HTR-8/SVneo (cell line): ENCODE measurements around the gene WDR64.

Experiments used
- DNase-seq: peaks from one replicate; pipeline ENCODE4 v3.0.0; 2011; ENCODE audit warnings: low spot score, mixed read lengths; ENCODE audit not compliant: insufficient read length
- FAIRE-seq: peaks from 2 replicates; lab custom pipeline; 2011; peaks lifted over from hg19 to GRCh38; lab: Jason Lieb, UNC

Gene WDR64

DNA sequence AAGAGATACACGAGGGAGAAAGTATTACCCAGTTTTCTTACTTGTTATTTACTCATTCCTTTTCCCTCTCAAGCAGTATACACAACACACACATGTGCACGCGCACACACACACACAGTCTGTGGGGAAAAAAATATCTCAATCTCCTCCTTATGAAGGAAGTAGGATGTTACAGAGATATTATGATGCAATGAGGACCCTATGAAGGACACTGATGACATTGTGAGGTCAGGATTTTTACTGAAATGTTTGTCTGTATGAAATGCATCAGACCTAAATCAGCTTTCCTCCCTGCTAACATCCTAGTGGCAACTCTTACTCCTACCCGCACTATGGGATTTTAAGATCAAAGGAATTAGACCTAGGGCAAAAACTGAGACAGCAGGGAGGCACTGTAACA is at the start of gene WDR64:
WDR64 (plus strand) TSS at position 270 of the 400 bp plus-strand sequence. CDS start 204 bp downstream, outside the sequence.
- DNase-seq, result no peak
- FAIRE-seq, result no peak

DNA sequence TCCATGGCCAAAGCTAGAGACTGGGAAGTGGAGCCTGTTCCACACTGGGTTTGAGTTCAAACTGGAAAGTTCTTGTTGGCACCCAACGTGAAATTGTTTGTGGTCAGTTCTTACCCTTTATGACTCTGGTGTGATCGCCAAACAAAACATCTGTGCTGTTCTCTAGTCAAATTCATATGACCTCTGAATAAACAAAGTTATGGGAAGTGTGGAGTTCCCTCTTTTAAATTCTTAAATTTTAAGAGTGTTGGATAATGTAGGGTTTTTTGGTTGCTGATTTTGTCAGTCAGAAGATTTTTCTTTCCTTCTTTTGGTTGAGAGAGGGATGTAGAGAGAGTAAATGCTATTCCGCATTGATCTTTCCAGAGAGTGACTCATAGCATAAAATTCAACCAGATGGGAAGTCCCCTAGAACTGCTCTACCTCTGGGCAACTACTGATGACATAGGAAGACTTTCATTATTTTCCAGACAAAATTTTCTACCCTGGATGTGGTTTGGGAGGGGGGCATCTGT is 48.3 kb upstream of the WDR64 start:
- FAIRE-seq (no peak), DNase-seq (no peak)

GRCh38 chr1:241605146-241605805 is 46.8 kb upstream of the WDR64 start:
- DNase-seq (peak; percentile 20), FAIRE-seq (peak; percentile 23)

DNA sequence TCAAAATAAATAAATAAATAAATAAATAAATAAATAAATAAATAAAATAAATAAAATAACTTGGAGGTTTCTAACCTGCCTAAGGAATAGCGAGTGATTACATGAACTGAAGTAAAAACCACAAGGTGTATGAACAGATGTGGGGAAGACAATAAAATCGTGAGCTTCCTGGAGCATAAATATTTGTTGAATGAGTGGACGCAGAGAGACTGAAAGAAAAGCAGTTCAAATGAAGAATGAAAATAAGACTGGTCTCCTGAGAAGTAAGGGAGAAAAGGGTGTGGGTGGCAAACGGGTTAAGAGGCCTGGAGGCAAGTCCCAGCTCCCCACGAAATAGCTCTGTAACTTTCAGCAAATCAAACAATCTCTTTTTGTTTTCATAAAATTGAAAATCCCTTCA is 45.5 kb upstream of the WDR64 start:
- peak; percentile 27 for DNase-seq
- no peak for FAIRE-seq

GRCh38 chr1:241607497-241607896 is 44.6 kb upstream of the WDR64 start:
- no peak for DNase-seq
- FAIRE-seq, result no peak

DNA sequence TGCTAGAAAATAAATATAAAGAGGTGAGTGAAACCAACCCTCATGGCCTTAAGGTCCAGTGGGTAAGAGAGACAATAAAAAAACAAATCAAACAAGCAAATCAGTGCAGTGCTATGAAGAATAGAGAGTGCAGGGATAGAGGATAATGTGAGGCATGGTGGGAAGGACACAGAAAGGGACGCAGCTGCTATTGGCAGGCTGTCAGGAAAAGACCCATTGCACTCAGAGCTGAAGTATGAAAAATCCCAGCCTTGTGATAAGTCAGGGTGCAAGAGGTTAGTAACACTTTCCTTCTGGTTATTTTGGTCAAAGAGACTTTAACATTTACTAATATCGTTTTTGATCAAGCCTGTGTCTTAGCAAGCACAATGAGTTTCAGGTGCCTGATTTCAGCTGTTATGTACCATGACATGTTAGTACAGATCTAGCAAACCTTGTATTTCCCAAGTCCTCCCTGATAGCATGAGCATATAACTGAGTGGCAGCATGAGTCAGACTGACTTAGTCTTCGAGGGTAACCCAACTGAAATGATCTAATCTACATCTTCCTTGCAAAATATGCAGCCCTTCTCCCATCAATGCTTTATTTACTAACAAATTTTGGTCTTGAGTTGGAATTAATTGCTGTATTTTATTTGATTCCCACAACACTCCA is 43.6 kb upstream of the WDR64 start:
- DNase-seq, result no peak
- no peak for FAIRE-seq

DNA sequence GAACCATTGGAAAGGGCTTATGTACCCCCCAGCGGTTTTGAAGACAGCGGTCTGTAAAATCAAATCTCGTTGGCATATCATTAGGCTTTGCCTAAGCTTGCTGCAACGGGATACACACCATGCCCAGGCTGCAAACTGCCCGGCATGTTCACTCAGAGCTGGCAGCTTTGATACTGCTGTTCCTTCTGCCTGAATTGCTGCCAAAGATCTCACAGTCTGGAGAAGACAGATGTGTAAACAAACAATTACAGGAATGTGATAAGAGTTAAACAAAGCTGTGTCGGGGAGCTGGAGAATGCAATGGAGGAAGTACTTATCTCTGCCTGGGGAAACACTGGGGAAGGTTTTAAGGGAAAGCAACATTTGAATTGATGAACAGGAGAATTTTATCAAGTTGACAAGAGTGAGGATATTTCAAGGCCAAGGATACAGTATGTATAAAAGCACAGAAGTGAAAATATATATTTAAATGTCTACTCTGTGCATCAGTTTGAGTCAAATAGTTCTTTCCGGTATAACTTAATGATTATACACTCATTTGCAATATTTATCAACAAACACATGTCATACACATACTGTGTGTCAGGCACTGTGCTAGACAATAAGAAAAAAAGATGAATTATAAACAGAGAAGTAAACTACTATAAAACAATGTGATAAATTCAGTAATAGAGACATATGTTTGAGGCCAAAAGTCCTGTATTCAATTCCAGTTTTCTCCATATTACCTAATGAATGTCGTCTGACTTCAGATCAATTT is 41.8 kb upstream of the WDR64 start:
- no peak for DNase-seq
- no peak for FAIRE-seq

DNA sequence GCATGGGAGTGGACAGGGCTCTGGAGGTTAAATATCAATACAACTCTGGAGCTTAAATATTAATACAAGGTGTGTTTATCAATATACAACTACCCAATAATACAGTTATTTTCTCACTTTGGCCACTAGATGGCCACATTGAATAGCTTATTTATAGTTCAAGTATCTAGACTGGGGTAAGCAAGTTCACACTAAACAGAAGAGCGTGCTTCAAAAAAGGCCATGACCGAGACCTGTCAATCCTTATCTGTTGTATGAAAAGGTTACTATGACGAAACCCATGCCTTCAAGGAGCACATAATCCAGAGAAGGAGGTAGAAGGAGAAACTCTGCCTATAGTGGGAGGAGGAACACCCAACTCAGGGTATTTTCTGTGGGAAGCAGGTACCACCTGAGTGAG is 41.0 kb upstream of the WDR64 start:
- DNase-seq (peak; percentile 40), FAIRE-seq (no peak)

DNA sequence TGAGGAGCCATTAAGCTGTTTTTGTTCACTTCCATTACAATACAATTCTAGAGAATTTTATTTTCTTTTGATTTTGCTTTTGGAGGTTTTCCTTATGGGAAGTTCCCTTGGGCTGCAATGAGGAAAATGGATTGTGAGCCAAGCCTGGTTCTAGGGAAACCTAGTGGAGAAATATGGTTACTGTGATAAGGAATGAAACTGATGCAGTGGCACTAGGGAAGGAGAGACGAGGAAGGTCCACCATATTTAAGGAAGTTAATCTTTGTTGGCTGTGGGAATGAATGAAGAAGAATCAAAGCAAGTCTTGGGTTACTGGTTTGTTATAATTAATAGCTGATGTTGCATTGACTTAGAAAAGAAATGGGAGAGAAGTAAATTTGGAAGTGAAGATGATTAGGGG is 40.3 kb upstream of the WDR64 start:
- FAIRE-seq, result no peak
- DNase-seq, result no peak

- DNase-seq (peak; percentile 39), FAIRE-seq (peak; percentile 23)
Measured at GRCh38 chr1:241612533-241613477, 39.3 kb upstream of the WDR64 start.

DNA sequence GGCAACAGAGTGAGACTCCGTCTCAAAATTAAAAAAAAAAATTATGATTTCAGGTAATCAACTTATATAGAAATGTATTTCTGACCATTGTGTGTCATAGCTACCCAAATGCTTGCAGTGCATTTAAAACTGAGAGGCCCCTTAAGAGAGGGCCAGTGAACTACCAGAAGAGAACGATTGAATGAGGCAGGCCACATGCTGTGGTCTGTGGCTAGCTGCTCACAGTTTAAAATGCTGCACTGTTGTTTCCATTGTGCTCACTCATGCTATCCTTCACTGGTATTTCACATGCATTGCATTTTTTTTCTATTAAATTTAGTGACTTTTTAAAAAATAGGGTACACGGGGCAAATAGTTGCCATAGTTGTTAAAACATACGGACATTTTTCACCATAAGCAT is 37.9 kb upstream of the WDR64 start:
- DNase-seq (no peak), FAIRE-seq (no peak)

GRCh38 chr1:241614572-241614971 is 37.5 kb upstream of the WDR64 start:
- no peak for FAIRE-seq
- no peak for DNase-seq

GRCh38 chr1:241615043-241615974 is 36.8 kb upstream of the WDR64 start:
- no peak for FAIRE-seq
- no peak for DNase-seq

GRCh38 chr1:241617426-241617825 is 34.7 kb upstream of the WDR64 start:
- no peak for FAIRE-seq

DNA sequence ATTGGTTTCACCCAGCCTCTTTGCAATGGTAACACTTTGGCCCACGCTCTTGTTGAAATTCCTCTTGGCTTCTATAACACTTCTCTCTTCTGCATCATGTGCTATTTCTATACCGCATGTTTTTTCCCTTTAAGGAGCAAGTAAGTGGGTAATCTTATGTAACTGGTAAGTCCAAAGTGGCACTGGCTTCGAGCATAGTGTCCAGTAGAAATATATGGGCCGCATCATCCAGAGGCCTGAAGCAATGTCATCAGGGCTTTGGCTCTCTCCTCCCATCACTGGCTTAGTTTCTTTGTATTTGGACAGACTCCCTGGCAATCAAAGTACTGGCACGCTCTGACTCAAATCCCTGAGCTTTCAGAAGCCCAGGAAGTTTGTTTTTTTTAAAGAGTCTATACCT is 29.4 kb upstream of the WDR64 start:
- DNase-seq (no peak), FAIRE-seq (no peak)

More at GRCh38 chr1:241617426-241617825, 34.7 kb upstream of the WDR64 start:
- DNase-seq, result no peak

DNA sequence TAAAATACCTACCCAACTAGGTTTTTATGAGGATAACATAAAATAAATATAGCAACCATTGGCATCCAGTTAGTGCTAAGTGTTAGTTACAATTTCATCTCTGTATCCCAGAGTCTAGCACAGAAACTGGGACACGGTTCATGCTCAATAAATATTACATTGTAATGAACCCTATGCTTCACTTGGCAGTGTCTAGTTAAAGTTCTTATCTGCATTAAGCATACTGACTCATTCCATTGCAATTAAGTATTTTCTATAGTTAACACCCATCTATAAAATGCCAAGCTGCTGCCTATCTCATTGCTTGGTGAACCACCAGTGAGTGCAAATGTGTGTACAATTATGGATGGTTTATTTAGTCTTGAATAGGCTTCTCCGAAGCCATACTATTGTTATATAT is 27.1 kb upstream of the WDR64 start:
- FAIRE-seq, result no peak
- DNase-seq, result no peak

- DNase-seq, result peak; percentile 37
- no peak for FAIRE-seq
Measured at GRCh38 chr1:241627453-241628259, 24.4 kb upstream of the WDR64 start.

DNA sequence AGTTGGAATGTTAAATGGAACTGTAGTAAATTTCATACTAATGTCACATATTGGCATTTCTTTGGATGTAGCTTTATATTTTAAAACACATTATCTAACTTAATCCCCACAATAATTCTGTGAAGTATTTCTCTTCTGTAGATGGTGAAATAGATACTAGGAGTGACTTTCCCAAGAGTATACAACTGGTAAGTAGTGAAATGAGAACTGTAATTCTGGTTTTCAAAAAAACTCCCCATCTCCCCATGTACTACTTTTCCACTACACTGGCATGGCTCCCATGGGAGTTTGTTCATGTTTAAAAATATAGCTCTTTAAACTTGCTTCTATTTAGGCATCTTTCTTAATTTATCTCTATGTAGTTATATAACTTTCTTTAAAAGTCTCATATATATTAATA is 22.1 kb upstream of the WDR64 start:
- FAIRE-seq (no peak), DNase-seq (no peak)
